Stimulated activated CD8-positive, alpha-beta memory T cell treated with anti-CD3 and anti-CD28 coated beads, Interleukin-4, amount 100 ng/mL, for 1 hour (primary cell): ENCODE data around the gene KCNMB2.

Experiments
- DNase-seq, 2 donors: peaks; one replicate each; pipeline ENCODE4 v3.0.0-alpha.2; 2020; ENCODE audit warnings: low read depth in 2 of 2, low spot score in 1 of 2

The KCNMB2 gene

GRCh38 chr3:178634975-178635374 is 98.7 kb downstream of the KCNMB2 start:
- no peak for DNase-seq

GRCh38 chr3:178637802-178638201 is 101.6 kb downstream of the KCNMB2 start:
- DNase-seq: no peak

GRCh38 chr3:178645503-178645902 is 109.3 kb downstream of the KCNMB2 start:
- DNase-seq: no peak

GRCh38 chr3:178646186-178646862 is 110.1 kb downstream of the KCNMB2 start:
- DNase-seq: no peak

- no peak for DNase-seq
Observed at GRCh38 chr3:178655488-178655887, 119.3 kb downstream of the KCNMB2 start.

GRCh38 chr3:178658694-178659325 is 122.6 kb downstream of the KCNMB2 start:
- no peak for DNase-seq

- DNase-seq: no peak
Observed at GRCh38 chr3:178663201-178663934, 127.1 kb downstream of the KCNMB2 start.

GRCh38 chr3:178665747-178666146 is 129.5 kb downstream of the KCNMB2 start:
- DNase-seq: no peak

GRCh38 chr3:178669022-178669601 is 132.9 kb downstream of the KCNMB2 start:
- DNase-seq: no peak

GRCh38 chr3:178669758-178670157 is 133.5 kb downstream of the KCNMB2 start:
- no peak for DNase-seq

- DNase-seq: no peak
Observed at GRCh38 chr3:178671377-178671776, 135.1 kb downstream of the KCNMB2 start.

- DNase-seq: no peak
Observed at GRCh38 chr3:178671791-178672190, 135.6 kb downstream of the KCNMB2 start.

- DNase-seq: no peak
Observed at GRCh38 chr3:178672275-178672674, 136.0 kb downstream of the KCNMB2 start.

- DNase-seq: no peak
Observed at GRCh38 chr3:178673529-178673928, 137.3 kb downstream of the KCNMB2 start.

GRCh38 chr3:178676077-178676476 is 139.8 kb downstream of the KCNMB2 start:
- DNase-seq: no peak

- DNase-seq: no peak
Observed at GRCh38 chr3:178676942-178677790, 140.9 kb downstream of the KCNMB2 start.

- DNase-seq: no peak
Observed at GRCh38 chr3:178677961-178678360, 141.7 kb downstream of the KCNMB2 start.

GRCh38 chr3:178680037-178680436 is 143.8 kb downstream of the KCNMB2 start:
- no peak for DNase-seq

- DNase-seq: no peak
Observed at GRCh38 chr3:178680489-178680888, 144.3 kb downstream of the KCNMB2 start.

- no peak for DNase-seq
Observed at GRCh38 chr3:178684881-178685590, 148.8 kb downstream of the KCNMB2 start.

GRCh38 chr3:178685591-178685906 is 149.3 kb downstream of the KCNMB2 start:
- no peak for DNase-seq
